Right cardiac atrium (tissue), 5 donors: Measurements from ENCODE around the gene PLSCR5. TPM values are rescaled to one million over a fixed set of nuclear protein-coding genes. Genes with fewer than 3 reads are reported as not detected.

ENCODE experiments used
- ATAC-seq, 2 donors: fragments of 200-7000 bp; cut with Tn5 transposase; one replicate each; pipeline versions ENCODE4 v1.8.0 to v1.9.1; 2020; ENCODE audit warnings: moderate library complexity in 2 of 2, mild to moderate bottlenecking in 1 of 2
- DNase-seq, 3 donors: peaks; one replicate each; pipeline ENCODE4 v3.0.0-alpha.2; 2020
- H3K27ac ChIP-seq: one replicate; pipeline ENCODE4 v1.5.1; 2013; ENCODE audit warnings: mild to moderate bottlenecking, low read length, control low read depth, moderate library complexity
- H3K27me3 ChIP-seq: one replicate; pipeline ENCODE4 v1.6.1; 2013; ENCODE audit not compliant: control insufficient read depth, insufficient read depth
- H3K4me1 ChIP-seq: one replicate; pipeline ENCODE4 v1.6.1; 2013; ENCODE audit warnings: low read length; ENCODE audit not compliant: control insufficient read depth, insufficient read depth
- H3K4me3 ChIP-seq: one replicate; pipeline ENCODE4 v1.5.1; 2013; ENCODE audit warnings: low read length, control low read depth
- H3K9me3 ChIP-seq: one replicate; pipeline ENCODE4 v1.6.1; 2013; ENCODE audit warnings: low read length; ENCODE audit not compliant: control insufficient read depth
- WGBS: extraction: QIAGEN DNeasy Blood & Tissue Kit; methylation state at CpG from one replicate; pipeline ENCODE4 v1.1.7; 2013; 5-methylcytosine and 5-hydroxymethylcytosine counted together
- intact Hi-C, 4 donors: fragments of 100-400 bp; cut with DNase I; formaldehyde crosslinking; loops; one replicate each; pipeline versions ENCODE4 v1.11.0 to v1.14.0; 2022 to 2023
- polyA plus RNA-seq: library from polyadenylated mRNA; stranded (reverse); fragments of 200-250 nt; gene quantifications from one replicate; pipeline ENCODE4 v1.2.3, GENCODE V29; 2013
- total RNA-seq, 4 donors: library from RNA; stranded (reverse); fragmentation: NEBNext Ultra II Directional; extraction: Animal tissue kit (Norgen Biotek cat#: 25700); gene quantifications; one replicate each; pipeline ENCODE4 v1.2.1, GENCODE V29; 2021
- donor health status: healthy with polysubstance abuse.
- donor health status: DM: no; HTN: yes; CAD: no.
- donor health status: DM: no; HTN: no; CAD: no.
- donor health status: DM: no; HTN: yes; CAD: no; lungs with severe emphysema.
- donor health status: DM: yes; HTN: yes; CAD: no.

The PLSCR5 gene
- total and polyA plus RNA-seq, 5 donors = not detected

DNA sequence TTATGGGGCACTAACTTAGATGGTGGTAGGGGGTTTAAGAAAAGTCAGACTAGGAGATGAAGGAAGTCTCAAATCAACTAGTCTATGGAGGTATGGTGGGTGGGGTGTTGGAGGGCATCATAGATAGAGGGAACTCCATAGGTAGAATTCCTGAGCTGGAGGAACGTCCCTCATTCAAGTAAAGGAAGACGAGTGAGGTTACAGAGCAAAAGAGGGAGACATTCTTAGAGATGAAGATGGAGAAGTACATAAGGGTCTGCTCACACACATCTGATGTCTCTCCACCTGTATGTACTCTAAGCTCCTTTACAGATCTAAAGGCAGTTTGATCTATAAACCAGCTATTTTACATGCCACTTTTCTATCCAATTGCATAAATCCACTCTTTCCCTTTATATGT lies 62.2 kb downstream of the PLSCR5 start:
- WGBS = 38% methylated on average over 2 of the region's 2 CpGs

DNA sequence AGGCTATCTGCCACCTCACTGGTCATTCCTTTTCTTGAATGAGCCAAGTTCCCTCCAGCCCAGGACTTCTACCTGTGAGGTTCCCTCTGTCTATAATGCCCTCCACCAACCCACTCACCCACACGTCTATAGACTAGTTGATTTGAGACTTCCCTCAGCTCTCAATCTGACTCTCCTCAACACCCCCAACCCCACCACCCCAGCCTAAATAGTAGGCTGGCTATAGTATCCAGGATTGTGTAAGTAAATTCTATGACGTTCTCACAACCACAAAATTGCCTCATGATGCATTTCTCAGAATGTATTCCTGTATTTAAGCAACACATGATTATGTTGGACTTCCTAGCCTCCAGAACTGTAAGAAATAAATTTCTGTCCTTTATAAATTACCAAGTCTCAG lies 63.0 kb downstream of the PLSCR5 start:
- ATAC-seq (no peak), DNase-seq (no peak)
- peak overlapping the region; percentile 94 for H3K4me3 ChIP-seq
- no peaks in the 10 kb centered on the region for H3K27me3 ChIP-seq
- no peak overlapping the region for H3K27ac ChIP-seq
- peaks cover 3% of the 10 kb centered on the region for H3K4me1 ChIP-seq
- no peaks in the 10 kb centered on the region for H3K9me3 ChIP-seq
- 49% methylated on average over 2 of the region's 2 CpGs for WGBS
- intact Hi-C loops = no loop called here

More for the DNA sequence above, 62.2 kb downstream of the PLSCR5 start:
- peak overlapping the region; percentile 94 for H3K4me3 ChIP-seq
- intact Hi-C loops = no loop called here
- H3K27ac ChIP-seq = peak overlapping the region; percentile 11
- no peaks in the 10 kb centered on the region for H3K9me3 ChIP-seq
- ATAC-seq (no peak), DNase-seq (no peak)
- H3K4me1 ChIP-seq = no peaks in the 10 kb centered on the region
- no peaks in the 10 kb centered on the region for H3K27me3 ChIP-seq

DNA sequence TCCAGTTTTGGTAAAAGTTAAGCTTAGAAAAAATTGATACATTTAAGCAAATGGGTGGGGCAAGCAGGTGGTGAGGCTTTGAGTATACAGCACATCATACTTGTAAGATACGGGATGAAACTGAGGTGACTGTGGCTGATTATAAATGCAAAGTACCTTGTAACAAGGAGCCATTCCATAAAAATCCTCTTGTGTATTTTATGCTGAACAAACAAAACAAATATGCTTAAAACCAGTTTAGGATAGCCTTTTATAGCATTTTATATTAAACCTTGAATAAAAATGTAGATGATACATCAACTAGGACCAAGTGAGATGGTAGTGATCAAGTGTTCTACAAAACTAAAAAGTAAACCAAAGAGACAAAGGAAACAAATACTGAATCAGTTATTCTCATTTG lies 64.2 kb downstream of the PLSCR5 start:
- WGBS = 75% methylated on average over 1 of the region's 1 CpG
- H3K27ac ChIP-seq = no peak overlapping the region

DNA sequence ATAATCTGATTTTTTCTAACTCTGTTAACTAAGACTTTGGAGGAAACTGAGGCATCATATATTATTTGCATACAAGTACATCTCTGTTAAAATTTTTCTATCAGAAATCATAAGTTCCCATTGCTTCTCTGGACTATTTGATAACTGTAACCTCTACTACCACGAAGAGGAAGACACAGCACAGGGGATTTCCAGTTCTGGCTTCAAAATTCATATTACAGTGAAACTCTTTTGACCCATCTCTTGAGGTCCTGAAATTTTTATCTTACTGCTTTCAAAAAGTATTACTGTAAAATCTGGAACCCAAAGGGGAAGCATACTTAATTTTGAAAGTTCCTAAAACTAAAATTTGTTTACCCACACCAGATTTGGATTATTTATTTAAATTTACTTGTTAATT lies 64.9 kb downstream of the PLSCR5 start:
- 23% methylated on average over 1 of the region's 1 CpG for WGBS

More for the DNA sequence above, 64.2 kb downstream of the PLSCR5 start:
- intact Hi-C loops = no loop called here
- Histone ChIP-seq H3K4me1 (peaks cover 6% of the 10 kb centered on the region), H3K4me3 (peak overlapping the region; percentile 94), H3K27me3 (no peaks in the 10 kb centered on the region), H3K9me3 (no peaks in the 10 kb centered on the region)
- ATAC-seq (no peak), DNase-seq (no peak)

DNA sequence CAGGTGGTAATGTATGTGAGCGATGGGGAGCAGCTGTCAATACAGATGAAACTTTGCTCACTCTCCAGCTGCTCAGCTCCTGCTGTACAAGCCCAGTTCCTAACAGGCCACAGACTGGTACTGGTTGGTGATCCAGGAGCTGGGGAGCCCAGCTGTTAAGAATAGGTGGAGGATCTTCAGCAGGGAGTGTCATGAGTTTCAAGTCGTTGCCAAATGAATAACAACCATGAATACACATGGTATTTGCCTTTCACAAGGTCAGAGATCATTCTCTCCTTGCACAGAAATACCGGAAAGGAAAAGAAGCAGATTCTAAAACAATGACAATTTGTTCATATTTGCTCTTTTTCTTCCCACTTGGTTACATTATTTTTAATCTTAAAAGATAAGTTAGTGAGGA lies 65.8 kb downstream of the PLSCR5 start:
- intact Hi-C loops = no loop called here
- WGBS = 51% methylated on average over 3 of the region's 3 CpGs
- Histone ChIP-seq H3K27me3 (no peaks in the 10 kb centered on the region), H3K4me1 (peaks cover 6% of the 10 kb centered on the region), H3K9me3 (no peaks in the 10 kb centered on the region), H3K27ac (no peak overlapping the region), H3K4me3 (no peak overlapping the region)
- DNase-seq (no peak), ATAC-seq (no peak)

More for the DNA sequence above, 64.9 kb downstream of the PLSCR5 start:
- intact Hi-C loops = no loop called here
- Histone ChIP-seq H3K4me1 (peaks cover 6% of the 10 kb centered on the region), H3K27ac (no peak overlapping the region), H3K4me3 (no peak overlapping the region), H3K27me3 (no peaks in the 10 kb centered on the region), H3K9me3 (no peaks in the 10 kb centered on the region)
- DNase-seq = no peak
- ATAC-seq = no peak

DNA sequence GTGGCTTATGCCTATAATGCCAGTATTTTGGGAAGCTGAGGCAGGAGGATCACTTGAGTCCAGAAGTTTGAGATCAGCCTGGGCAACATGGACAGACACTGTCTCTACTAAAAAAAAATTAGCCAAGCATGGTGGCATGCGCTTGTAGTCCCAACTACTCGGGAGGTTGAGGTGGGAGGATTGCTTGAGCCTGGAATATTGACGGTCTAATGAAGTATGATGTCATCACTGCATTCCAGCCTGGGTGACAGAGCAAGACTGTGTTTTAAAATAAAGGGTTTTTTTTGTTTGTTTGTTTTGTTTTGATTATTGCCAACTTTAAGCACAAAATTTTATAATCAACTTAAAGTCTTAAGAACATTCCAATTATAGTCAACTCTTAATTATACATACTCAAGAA lies 67.5 kb downstream of the PLSCR5 start:
- no peak for ATAC-seq
- DNase-seq = no peak
- no peak overlapping the region for H3K4me3 ChIP-seq
- H3K27me3 ChIP-seq = no peaks in the 10 kb centered on the region
- no peaks in the 10 kb centered on the region for H3K9me3 ChIP-seq
- 69% methylated on average over 3 of the region's 3 CpGs for WGBS
- intact Hi-C loops = no loop called here
- H3K27ac ChIP-seq = peak overlapping the region; percentile 45
- H3K4me1 ChIP-seq = peaks cover 6% of the 10 kb centered on the region

DNA sequence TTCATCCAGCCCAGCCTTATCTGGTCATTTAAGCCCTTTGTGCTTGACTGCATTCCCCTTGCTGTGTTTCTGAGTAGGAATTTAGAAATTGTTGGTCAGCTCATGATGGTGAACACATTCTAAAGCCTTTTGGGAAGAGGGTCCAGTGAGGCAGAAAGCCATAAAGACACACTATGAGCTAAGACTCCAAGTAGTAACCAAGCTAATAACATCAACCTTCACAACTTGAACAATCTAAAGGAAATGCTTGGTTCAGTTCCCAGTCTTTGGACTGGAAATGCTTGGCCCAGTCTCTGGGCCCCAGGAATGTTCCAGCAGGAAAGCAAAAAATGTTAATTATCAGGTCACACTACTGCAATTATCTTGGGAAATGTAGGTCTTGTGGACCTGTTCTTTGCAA lies 68.5 kb downstream of the PLSCR5 start:
- peak; percentile 72 to 88 for ATAC-seq
- Histone ChIP-seq H3K4me1 (peaks cover 6% of the 10 kb centered on the region), H3K27me3 (no peaks in the 10 kb centered on the region), H3K27ac (peak overlapping the region; percentile 83), H3K9me3 (no peaks in the 10 kb centered on the region), H3K4me3 (no peak overlapping the region)
- intact Hi-C loops = no loop called here
- peak in 1 of 3 donors; percentile 55 for DNase-seq

Other genes starting within 250 kb of the PLSCR5 start
- under 1 TPM in 1 of 4 donors, not detected in 3; 0.23 TPM for gene PLSCR2, start 135.8 kb downstream of the PLSCR5 start, total RNA-seq
- gene PLSCR2, start 135.8 kb downstream of the PLSCR5 start, polyA plus RNA-seq = not detected
- gene PLSCR1, start 60.7 kb downstream of the PLSCR5 start, total RNA-seq = 10 to 100 TPM; 29.2 to 66.9 (median 32.8) TPM
- 20.8 TPM for gene PLSCR1, start 60.7 kb downstream of the PLSCR5 start, polyA plus RNA-seq